ENCODE measurements around the gene FRG2B.
"Not testable (repeated sequence)": the region's sequence is repeated elsewhere in the genome, so short reads cannot be mapped to it uniquely, and the experiment has no call there.

The FRG2B gene

DNA sequence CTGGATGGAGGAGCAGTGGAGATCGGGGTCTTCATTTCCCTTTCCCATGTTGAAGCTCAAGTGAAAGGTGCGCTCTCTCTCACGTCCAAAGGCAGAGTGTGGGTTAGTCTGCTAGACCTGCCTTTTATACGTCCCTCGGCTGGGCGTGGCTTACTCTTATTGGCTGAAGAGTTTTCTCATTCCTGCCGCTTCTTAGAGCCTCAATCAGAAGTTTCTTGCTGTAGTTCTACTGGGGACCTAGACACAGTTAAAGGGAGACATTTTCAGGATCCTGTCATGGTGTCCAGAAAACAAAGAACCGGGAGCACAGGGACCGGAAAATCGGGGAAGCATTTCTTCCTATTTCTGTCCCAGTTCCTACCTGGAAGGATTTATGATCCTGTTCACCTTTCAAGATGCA lies at the start of gene FRG2B:
TSS of gene FRG2B (minus strand) at position 101 of the 400 bp plus-strand sequence. CDS start at position 48, 53 bp downstream.
- DNase-seq (ENCODE audit: low spot score) = not testable (repeated sequence)

GRCh38 chr10:133667446-133667845 lies 40.9 kb upstream of the FRG2B start:
- DNase-seq (ENCODE audit: low spot score) = not testable (repeated sequence)

- DNase-seq (ENCODE audit: low spot score) = peak; percentile 5
Observed at GRCh38 chr10:133663544-133664160, 37.1 kb upstream of the FRG2B start.

DNA sequence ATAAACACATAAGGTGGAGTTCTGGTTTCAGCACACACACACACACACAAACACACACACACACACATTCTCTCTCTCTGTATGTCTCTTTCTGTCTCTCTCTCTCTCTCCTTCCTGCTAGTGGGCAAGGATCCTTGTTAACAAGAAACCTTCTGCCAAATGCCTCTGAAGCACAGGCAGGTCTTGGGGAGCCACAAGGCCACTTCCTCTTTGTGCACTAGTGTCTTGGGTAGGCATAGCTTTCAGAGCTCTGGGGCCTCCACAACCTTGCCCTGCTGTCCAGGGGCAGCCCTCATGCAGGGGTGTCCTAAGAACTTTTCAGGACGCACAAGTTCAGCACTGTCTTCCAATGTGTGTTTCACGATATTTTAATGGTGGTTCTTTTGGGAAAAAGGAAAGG lies 34.5 kb upstream of the FRG2B start:
- peak; percentile 2 for DNase-seq (ENCODE audit: low spot score)

DNA sequence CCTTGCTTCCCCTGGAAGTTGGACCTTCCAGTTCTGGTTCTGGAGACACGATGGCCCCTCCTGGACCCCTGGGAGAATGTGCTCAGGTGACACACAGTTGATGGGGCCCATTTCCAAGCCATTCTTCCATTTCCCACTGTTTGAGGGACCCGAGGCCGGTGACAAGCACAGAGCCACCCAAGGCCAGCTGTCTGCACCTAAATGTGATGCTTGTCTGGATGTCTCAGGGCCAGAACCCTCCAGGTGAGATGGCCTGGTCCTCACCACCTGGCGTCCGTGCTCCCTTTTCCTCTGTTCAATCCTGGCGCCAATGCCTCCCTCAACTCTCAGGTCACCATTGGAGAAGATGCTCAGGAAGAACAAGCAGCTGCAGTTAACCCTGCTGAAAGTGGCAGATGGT lies 33.9 kb upstream of the FRG2B start:
- not testable (repeated sequence) for DNase-seq (ENCODE audit: low spot score)

DNA sequence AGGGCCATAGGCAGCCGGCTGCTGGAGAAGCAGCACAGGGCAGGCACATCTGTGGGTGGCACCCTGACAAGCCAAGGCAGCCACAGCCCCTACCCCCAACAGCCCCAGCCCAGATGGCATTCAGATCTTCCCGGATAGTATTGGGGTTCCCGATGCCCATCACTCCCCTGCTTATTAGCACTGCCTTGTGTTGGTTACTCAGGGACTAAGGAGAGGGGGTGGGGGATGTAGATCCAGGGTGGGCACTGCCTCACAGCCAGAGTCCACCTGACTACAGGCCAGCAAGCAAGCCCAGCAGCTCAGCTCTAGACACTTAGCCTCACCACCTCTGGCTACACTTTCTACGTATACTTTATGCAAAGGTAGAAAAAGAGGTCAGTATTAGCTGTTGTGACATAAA lies 30.7 kb upstream of the FRG2B start:
- not testable (repeated sequence) for DNase-seq (ENCODE audit: low spot score)

DNA sequence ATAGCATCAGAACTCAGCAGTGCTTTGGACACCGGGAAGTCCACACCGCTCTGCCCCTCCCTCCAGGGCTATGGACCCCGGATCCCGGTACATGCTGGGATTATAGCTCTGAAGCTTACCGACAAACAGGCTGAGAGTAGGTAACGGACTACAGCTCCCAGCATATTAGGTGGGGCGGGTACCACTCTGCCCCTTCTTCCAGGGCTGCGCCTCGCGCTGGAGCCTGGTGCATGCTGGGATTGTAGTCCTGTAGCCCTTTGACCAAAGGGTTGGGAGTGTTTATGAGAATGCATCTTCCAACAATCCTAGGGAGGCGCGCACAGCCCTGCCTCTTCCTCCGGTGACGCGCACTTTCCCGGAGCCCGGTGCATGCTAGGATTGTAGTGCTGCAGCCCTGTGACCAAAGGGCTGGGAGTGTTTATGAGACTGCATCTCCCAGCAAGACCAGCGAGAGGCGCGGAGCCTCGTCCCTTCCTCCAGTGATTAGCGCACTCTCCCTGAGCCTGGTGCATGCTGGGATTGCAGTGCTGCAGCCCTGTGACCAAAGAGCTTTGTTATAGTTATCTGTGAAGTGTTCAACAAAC lies 22.4 kb upstream of the FRG2B start:
- not testable (repeated sequence) for DNase-seq (ENCODE audit: low spot score)

DNA sequence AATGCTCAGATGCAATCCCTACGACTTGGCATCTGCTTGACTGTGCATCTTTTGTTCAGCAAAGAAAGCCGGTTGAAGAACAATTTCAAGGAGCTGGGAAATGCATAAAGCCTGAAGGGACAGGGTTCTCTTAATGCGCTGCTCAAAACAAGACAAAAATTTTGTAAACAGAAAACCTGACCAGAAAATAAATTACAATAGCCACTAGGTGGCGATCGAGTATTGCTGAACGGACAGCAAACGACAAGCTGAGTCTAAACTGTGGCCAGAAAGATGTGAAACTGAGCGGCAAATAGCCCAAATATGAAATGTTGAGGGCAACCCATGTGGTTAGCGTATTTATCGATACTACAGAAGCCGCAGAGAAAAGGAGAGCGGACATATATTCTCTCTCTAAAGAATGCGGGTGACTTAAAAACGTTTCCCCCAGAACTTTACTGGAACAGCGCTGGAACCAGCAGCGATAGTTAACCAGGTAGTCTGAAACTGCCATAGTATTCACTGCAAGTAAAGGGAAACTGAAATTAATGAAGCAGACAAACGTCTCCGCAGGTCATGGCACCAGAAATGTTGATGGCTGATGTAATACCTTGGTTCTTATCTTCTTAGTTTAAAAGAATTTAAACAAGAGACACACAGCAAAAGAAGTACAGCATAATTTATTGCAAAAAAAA lies 20.6 kb upstream of the FRG2B start:
- not testable (repeated sequence) for DNase-seq (ENCODE audit: low spot score)

- not testable (repeated sequence) for DNase-seq (ENCODE audit: low spot score)
Observed at GRCh38 chr10:133637846-133638235, 11.2 kb upstream of the FRG2B start.

DNA sequence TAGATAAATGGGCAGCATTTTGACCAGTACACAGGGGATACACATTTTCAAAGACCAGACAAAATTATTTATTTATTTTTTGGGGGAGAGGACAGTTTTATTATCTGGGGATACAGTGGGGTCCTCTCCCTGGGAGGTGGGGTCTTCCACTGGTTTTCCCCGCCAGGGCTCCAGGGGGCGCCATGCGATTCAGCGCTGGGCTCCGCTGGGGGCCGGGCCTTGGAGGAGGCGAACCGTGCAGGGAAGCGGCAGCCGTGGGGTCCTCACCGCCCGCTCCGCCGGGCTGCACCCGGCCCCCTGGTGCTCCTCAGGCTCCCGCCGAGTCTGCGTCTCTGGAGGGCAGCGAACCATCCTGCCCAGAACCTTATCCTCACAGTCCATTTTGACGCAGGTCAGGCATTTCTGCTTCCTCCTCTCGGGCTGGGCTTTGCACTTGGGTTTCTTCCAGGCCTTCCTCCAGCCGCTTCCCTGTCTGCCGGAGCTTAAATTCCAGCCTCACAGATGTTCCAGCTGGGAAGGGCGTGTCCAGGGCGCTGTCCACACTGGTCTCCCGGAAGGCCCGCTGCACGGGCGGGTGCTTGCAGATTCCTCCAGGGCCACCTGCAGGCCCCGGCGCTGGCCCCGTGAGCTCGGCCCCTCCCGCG lies 10.7 kb upstream of the FRG2B start:
- DNase-seq (ENCODE audit: low spot score) = not testable (repeated sequence)

- DNase-seq (ENCODE audit: low spot score) = not testable (repeated sequence)
Observed at GRCh38 chr10:133630723-133631249, 4.2 kb upstream of the FRG2B start.

- DNase-seq (ENCODE audit: low spot score) = not testable (repeated sequence)
Observed at GRCh38 chr10:133622544-133622943, 4.1 kb downstream of the FRG2B start.

DNA sequence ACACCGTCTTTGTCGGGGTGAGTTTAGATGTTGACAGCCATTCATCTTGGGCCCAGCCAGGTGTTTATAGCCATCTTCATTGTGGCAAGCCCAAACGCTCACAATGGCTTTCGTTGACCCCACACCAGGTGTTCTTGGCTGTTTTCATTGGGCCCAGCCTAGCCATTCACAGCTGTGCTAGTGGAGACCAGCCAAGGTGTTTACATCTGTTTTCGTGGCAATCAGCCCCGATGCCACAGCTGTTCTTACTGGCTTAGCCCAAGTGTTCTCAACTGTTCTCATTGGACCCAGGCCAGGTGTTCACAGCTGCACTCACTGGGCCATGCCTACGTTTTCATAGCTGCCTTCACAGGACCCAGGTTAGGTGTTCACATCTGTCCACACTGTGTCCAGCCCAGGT lies 7.7 kb downstream of the FRG2B start:
- no peak for DNase-seq (ENCODE audit: low spot score)

DNA sequence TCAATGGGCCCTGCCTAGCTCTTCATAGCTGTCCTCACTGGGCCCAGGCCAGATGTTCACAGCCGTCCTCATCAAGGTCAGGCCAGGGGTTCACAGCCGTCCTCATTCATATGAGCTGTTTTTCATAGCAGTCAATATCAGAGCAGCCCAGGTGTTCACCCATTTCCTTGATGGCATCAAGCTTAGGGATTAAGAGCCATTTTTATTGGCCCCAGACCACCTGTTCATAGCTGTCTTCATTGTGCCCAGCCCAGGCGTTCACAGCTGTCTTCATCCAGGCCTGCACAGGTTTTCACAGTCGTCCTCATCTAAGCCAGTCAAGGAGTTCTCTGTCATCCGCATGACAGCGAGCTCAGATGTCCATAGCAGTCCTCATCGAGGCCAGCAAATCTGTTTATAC lies 9.4 kb downstream of the FRG2B start:
- DNase-seq (ENCODE audit: low spot score) = no peak

DNA sequence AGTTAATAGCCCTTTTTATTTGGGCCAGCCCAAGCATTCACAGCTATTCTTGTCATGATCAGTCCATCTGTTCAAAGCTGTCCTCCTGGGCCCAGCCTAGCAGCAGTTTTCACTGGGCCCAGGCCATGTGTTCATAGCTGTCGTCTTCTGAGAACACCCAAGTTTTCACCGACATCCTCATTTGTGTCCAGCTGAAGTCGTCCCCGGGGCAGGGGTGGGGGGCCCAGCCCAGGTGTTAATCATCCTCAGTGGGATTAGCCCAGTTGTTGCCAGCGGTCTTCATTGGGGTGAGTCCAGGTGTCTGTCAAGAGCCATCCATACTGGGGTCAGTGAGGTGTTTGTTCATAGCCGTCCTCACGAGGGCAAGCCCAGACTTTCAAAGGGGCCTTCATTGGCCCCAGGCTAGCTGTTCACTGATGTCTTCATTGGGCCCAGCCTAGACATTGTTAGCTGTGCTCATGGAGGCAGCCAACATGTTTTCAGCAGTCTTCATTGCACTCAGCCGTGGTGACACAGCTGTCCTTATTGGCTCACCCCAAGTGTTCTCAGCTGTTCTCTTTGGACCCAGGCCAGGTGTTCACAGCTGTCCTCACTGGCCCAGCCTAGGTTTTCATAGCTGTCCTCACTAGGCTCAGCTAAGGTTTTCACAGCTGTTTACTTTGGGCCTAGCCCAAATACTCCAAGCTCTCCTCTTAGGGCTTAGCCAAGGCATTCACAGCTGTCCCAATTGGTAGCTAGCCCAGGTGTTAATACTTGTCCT lies 10.0 kb downstream of the FRG2B start:
- DNase-seq (ENCODE audit: low spot score) = no peak

GRCh38 chr10:133614830-133615580 lies 11.6 kb downstream of the FRG2B start:
- DNase-seq (ENCODE audit: low spot score) = peak; percentile 20

DNA sequence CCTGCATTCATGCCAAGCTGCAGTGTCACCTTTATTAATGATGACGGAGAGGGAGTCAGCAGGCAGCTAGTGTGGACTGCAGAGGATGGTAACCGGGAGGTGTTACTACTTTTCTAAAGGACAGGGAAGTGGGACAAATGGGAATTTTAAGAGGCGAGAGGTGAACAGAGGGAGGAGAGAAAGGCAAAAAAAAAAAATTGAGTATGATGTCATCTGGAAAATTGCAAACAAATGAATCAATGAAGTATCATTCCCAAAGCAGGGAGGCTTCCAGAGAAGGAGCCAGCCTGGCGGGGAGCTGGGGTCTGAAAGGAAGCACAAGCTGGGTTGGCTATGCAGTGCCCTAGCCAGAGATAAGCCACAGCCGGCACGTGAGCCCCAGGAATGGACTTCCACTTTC lies 12.9 kb downstream of the FRG2B start:
- no peak for DNase-seq (ENCODE audit: low spot score)

- DNase-seq (ENCODE audit: low spot score) = no peak
Observed at GRCh38 chr10:133611079-133611478, 15.5 kb downstream of the FRG2B start.

- no peak for DNase-seq (ENCODE audit: low spot score)
Observed at GRCh38 chr10:133608855-133609254, 17.7 kb downstream of the FRG2B start.

DNA sequence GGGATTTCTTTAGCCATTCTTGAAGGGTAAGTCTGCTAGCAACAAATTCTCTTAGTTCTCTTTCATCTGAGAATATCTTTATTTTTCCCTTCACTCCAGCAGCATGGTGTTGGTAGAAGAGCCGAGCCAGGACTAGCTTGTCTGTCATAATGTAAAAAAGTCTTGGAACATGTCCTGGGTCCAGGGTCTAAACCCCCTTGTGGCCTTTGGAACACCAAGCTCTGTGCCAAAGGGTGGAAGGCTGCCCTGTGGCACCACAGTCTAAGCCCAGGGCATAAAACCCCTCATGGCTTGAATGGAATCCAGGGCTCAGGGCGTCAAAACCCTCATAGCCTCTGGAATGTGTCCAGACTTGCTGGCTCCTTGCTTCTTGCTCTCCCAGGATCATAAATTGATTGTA lies 23.2 kb downstream of the FRG2B start:
- not testable (repeated sequence) for DNase-seq (ENCODE audit: low spot score)

DNA sequence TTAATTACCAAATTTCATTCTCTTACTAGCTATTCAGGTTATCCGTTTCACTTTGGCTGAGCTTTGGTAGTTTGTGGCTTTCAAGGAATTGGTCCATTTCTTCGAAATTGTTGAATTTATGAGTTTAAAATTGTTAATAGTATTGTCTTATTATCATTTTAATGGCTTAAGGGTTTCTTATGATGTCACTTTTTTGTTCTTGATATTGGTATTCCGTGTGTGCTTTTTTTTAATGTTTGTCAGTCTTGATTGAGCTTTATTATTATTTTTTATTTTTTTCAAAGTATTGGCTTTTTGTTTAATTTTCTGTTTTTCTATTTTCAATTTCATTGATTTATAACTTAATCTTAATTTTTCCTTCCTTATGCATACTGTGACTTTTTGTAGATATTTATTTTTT lies 25.9 kb downstream of the FRG2B start:
- DNase-seq (ENCODE audit: low spot score) = no peak
